HG03280 (cell line): ENCODE data around the gene USP32.
"Not testable (repeated sequence)": the region's sequence is repeated elsewhere in the genome, so short reads cannot be mapped to it uniquely, and the experiment has no call there.

Source experiments
- ATAC-seq: cut with Tn5 transposase; IDR thresholded peaks from one replicate; pipeline ENCODE4 v1.9.1; 2021; ENCODE audit warnings: mild to moderate bottlenecking, moderate library complexity; ENCODE audit not compliant: unreplicated experiment

USP32 gene

GRCh38 chr17:60333628-60334031, 58.3 kb downstream of the USP32 start:
- ATAC-seq: no peak

GRCh38 chr17:60333072-60333471, 58.9 kb downstream of the USP32 start:
- ATAC-seq: not testable (repeated sequence)

GRCh38 chr17:60332574-60332973, 59.4 kb downstream of the USP32 start:
- no peak for ATAC-seq

- no peak for ATAC-seq
These were observed 61.2 kb downstream of the USP32 start for GRCh38 chr17:60330731-60331130.

GRCh38 chr17:60328679-60329078, 63.3 kb downstream of the USP32 start:
- no peak for ATAC-seq

- no peak for ATAC-seq
These were observed 64.0 kb downstream of the USP32 start for GRCh38 chr17:60327901-60328273.

- no peak for ATAC-seq
These were observed 64.6 kb downstream of the USP32 start for GRCh38 chr17:60327134-60327900.

- no peak for ATAC-seq
These were observed 65.2 kb downstream of the USP32 start for GRCh38 chr17:60326702-60327101.

- ATAC-seq: no peak
These were observed 66.0 kb downstream of the USP32 start for GRCh38 chr17:60325730-60326524.

- no peak for ATAC-seq
These were observed 68.2 kb downstream of the USP32 start for GRCh38 chr17:60323754-60324153.

- ATAC-seq: no peak
These were observed 69.9 kb downstream of the USP32 start for GRCh38 chr17:60322056-60322387.

- ATAC-seq: no peak
These were observed 70.4 kb downstream of the USP32 start for GRCh38 chr17:60321336-60322055.

- ATAC-seq: no peak
These were observed 73.1 kb downstream of the USP32 start for GRCh38 chr17:60318830-60319229.

GRCh38 chr17:60318326-60318725, 73.6 kb downstream of the USP32 start:
- ATAC-seq: no peak

GRCh38 chr17:60315650-60316049, 76.3 kb downstream of the USP32 start:
- ATAC-seq: no peak

GRCh38 chr17:60314900-60315299, 77.0 kb downstream of the USP32 start:
- ATAC-seq: not testable (repeated sequence)

GRCh38 chr17:60314423-60314822, 77.5 kb downstream of the USP32 start:
- no peak for ATAC-seq

GRCh38 chr17:60311936-60312335, 80.0 kb downstream of the USP32 start:
- ATAC-seq: no peak

GRCh38 chr17:60311186-60311585, 80.7 kb downstream of the USP32 start:
- ATAC-seq: no peak

- ATAC-seq: peak; percentile 63
These were observed 86.8 kb downstream of the USP32 start for GRCh38 chr17:60305141-60305540.

GRCh38 chr17:60304502-60304901, 87.4 kb downstream of the USP32 start:
- no peak for ATAC-seq
